ENCODE results near the gene CTSC. TPM values are rescaled to one million over a fixed set of nuclear protein-coding genes. Genes with fewer than 3 reads are reported as not detected.
"Not testable (repeated sequence)": the region's sequence is repeated elsewhere in the genome, so short reads cannot be mapped to it uniquely, and the experiment has no call there.

CTSC gene
- total RNA-seq, 4 donors from 2014 or later: 19.5 to 33.1 (median 28.5) TPM

DNA sequence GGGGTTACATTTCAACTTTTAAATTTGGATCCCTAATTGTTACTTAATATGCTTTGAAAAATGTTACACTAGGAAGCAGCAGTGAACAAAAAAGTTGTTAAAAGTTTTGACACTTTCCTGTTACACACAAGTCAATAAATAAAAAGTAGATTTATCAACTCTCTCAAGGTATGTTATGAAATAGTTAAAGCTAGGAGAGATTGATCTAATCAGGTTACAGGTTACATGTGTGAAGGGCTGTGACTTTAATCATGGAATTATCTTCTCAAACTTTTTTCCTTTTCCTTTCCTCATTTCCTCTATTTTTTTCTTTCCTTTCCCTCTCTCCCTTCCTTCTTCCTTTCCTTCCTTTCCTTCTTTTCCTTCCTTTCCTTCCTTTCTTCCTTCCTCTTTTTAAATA is 85.3 kb downstream of the CTSC start:
- TF ChIP-seq, protein P1, sequence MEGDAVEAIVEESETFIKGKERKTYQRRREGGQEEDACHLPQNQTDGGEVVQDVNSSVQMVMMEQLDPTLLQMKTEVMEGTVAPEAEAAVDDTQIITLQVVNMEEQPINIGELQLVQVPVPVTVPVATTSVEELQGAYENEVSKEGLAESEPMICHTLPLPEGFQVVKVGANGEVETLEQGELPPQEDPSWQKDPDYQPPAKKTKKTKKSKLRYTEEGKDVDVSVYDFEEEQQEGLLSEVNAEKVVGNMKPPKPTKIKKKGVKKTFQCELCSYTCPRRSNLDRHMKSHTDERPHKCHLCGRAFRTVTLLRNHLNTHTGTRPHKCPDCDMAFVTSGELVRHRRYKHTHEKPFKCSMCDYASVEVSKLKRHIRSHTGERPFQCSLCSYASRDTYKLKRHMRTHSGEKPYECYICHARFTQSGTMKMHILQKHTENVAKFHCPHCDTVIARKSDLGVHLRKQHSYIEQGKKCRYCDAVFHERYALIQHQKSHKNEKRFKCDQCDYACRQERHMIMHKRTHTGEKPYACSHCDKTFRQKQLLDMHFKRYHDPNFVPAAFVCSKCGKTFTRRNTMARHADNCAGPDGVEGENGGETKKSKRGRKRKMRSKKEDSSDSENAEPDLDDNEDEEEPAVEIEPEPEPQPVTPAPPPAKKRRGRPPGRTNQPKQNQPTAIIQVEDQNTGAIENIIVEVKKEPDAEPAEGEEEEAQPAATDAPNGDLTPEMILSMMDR (IDR thresholded peaks at IDR 0.05): no peak
- no peak for TF ChIP-seq POLR2A (IDR thresholded peaks at IDR 0.05)
- DNase-seq (ENCODE audit: low spot score in 2 of 2): no peak
- H3K4me3 ChIP-seq (ENCODE audit: low read depth, poor library complexity, severe bottlenecking): no peak overlapping the region
- intact Hi-C loops (cut with DNase I; ENCODE audit: low total_unique reads): no loop called here

DNA sequence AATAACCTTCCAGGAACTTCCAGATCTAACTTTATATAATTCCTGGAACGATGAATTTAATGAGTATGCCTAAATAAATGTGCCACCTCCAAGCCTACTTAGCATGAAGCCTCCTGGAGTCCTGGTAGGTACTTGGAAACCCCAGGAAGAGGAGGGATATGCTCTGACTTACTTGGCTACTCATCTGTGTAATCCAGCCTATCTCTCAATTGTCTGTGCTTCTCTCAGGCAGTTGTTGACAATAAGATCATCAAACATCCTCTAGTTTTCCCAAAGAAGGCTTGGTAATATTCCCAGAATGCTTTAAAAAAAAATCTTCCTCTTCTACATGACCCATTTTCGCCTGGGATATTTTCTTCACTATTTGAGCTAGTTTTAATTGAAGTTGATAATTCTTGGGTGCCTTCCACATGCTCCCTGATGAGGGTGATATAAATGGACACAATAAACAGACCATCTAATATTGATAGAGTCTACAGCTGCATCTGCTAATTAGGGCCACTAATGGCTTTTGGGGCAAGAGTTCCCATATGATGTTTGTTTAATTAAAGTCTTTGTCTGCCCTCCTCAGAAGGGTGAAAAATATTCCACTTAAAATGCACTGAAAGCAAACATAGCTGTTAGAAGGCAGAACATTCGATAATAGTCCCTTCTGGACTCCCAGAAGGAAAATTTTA is 86.8 kb downstream of the CTSC start:
- WGBS, 2 donors: 67 to 69% methylated on average over 3 of the region's 3 CpGs

DNA sequence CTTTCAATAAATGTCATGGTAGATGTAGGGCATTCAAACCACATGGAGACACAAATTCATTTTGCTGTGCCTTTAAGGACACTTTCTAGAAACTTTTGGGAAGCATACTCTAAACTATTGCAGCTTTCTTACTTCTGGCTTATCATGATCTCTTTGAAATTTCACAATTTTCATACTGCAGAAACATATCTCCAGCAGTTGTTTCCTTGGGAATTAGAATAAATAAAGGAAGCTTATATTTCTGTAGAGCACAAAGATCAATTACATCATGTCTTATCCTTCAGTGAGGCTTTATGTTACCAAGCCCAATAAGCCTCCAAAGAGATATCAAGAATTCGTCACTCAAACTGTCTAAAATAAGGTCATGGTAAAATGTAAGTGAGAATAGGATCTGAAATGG is 87.8 kb downstream of the CTSC start:
- no peak for DNase-seq (ENCODE audit: low spot score in 2 of 2)
- WGBS, 2 donors: 93 to 95% methylated on average over 1 of the region's 1 CpG
- no peak for TF ChIP-seq POLR2A (IDR thresholded peaks at IDR 0.05)
- H3K4me3 ChIP-seq (ENCODE audit: low read depth, poor library complexity, severe bottlenecking): no peak overlapping the region
- intact Hi-C loops (cut with DNase I; ENCODE audit: low total_unique reads): no loop called here

More for the DNA sequence above, 86.8 kb downstream of the CTSC start:
- intact Hi-C loops (cut with DNase I; ENCODE audit: low total_unique reads): no loop called here
- H3K4me3 ChIP-seq (ENCODE audit: low read depth, poor library complexity, severe bottlenecking): no peak overlapping the region
- DNase-seq (ENCODE audit: low spot score in 2 of 2): no peak
- TF ChIP-seq, protein P1 (IDR thresholded peaks at IDR 0.05): no peak
- no peak for TF ChIP-seq POLR2A (IDR thresholded peaks at IDR 0.05)

DNA sequence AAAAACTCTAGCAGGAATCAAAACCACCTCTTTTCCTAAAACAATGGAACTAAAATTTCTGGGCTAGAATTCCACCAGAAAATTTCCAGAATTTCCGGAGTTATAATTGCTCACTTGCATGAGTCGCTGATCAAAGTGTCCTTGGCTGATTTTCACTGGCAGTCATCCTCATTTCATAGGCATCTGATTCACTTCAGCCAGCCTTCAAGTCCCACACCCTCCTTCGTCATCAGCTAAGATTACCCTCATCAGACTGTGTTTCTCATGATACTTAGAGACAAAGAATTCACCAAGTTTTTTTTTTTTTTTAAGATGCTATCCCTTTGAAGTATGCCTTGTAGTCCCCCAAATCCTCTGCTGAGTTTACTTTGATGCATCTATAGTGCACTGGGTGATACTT is 90.8 kb downstream of the CTSC start:
- TF ChIP-seq, protein P1 (IDR thresholded peaks at IDR 0.05): no peak
- no peak for TF ChIP-seq POLR2A (IDR thresholded peaks at IDR 0.05)
- 21 to 23% methylated on average over 3 of the region's 3 CpGs for WGBS, 2 donors

DNA sequence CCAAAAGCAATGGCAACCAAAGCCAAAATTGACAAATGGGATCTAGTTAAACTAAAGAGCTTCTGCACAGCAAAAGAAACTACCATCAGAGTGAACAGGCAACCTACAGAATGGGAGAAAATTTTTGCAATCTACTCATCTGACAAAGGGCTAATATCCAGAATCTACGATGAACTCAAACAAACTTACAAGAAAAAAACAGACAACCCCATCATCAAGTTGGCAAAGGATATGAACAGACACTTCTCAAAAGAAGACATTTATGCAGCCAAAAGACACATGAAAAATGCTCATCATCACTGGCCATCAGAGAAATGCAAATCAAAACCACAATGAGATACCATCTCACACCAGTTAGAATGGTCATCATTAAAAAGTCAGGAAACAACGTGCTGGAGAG is 92.0 kb downstream of the CTSC start:
- H3K4me3 ChIP-seq (ENCODE audit: low read depth, poor library complexity, severe bottlenecking); intact Hi-C loops (cut with DNase I; ENCODE audit: low total_unique reads); DNase-seq (ENCODE audit: low spot score in 2 of 2): not testable (repeated sequence)
- 77% methylated on average over 2 of the region's 2 CpGs for WGBS, 2 donors

More for the DNA sequence above, 90.8 kb downstream of the CTSC start:
- H3K4me3 ChIP-seq (ENCODE audit: low read depth, poor library complexity, severe bottlenecking): no peak overlapping the region
- peak in 1 of 2 donors; percentile 67 for DNase-seq (ENCODE audit: low spot score in 2 of 2)
- intact Hi-C loops (cut with DNase I; ENCODE audit: low total_unique reads): no loop called here

Other genes starting within 250 kb of the CTSC start
- gene RAB38, start 162.3 kb downstream of the CTSC start, total RNA-seq: 10 to 100 TPM; 26.9 to 87.3 (median 69.6) TPM